Spleen (tissue), 7 donors: ENCODE measurements around the gene ALKBH3.

Experiments
- CTCF ChIP-seq, 11 experiments: fragments of 200-600 bp in 7 of 11; fragments of 450-650 bp in 4 of 11; sonication (generic) in 4 of 11; IDR thresholded peaks in 8 of 11; conservative IDR thresholded peaks in 3 of 11; 1 replicate in 7 of 11; 2 replicates in 4 of 11; pipeline versions ENCODE4 v1.4.0 to v1.8.0; 2016 to 2021; ENCODE audit warnings: antibody characterized with exemption in 11 of 11, inconsistent platforms in 4 of 11, mild to moderate bottlenecking in 1 of 11
- POLR2A ChIP-seq, 3 donors: fragments of 450-650 bp; IDR thresholded peaks; one replicate each; pipeline ENCODE4 v1.5.1; 2017; ENCODE audit warnings: antibody characterized with exemption in 3 of 3, mild to moderate bottlenecking in 1 of 3
- donor health status: DM: no; HTN: no; CAD: no; lungs with moderate emphysema.
- donor health status: DM: no; HTN: no; CAD: no.
- donor health status: DM: no; HTN: no; CAD: no.

GRCh38 chr11:43925932-43926505 lies 45.4 kb downstream of the ALKBH3 start:
- TF ChIP-seq CTCF (IDR thresholded peaks at IDR 0.05 in 8 of 11, conservative IDR thresholded peaks at IDR 0.05 in 3 of 11) (no peak), POLR2A (IDR thresholded peaks at IDR 0.05) (no peak)
